GM23338 (cell line): Measurements from ENCODE around the gene APC. TPM values are rescaled to one million over a fixed set of nuclear protein-coding genes. Genes with fewer than 3 reads are reported as not detected.

Experiments
- ATAC-seq: fragments of 200-7000 bp; cut with Tn5 transposase; 3 replicates; pipeline ENCODE4 v1.9.1; 2020
- DNase-seq: peaks from one replicate; pipeline ENCODE4 v3.0.0-alpha.2; 2015; ENCODE audit warnings: low spot score
- H2AFZ ChIP-seq: fragments of 200-600 bp; sonication (generic); 2 replicates; pipeline ENCODE4 v1.8.0; 2016; ENCODE audit warnings: antibody characterized with exemption, mild to moderate bottlenecking, moderate library complexity
- H3F3A ChIP-seq: fragments of 200-600 bp; sonication (generic); replicated peaks from 2 replicates; pipeline ENCODE4 v1.8.0; 2017; ENCODE audit warnings: antibody characterized with exemption, mixed run types, low read depth
- H3K27ac ChIP-seq: fragments of 200-600 bp; sonication (generic); 2 replicates; pipeline ENCODE4 v1.6.1; 2016; ENCODE audit warnings: low read depth
- H3K27me3 ChIP-seq: fragments of 200-600 bp; sonication (generic); 2 replicates; pipeline ENCODE4 v1.8.0; 2016; ENCODE audit warnings: mild to moderate bottlenecking, mixed run types, moderate library complexity; ENCODE audit not compliant: insufficient read depth
- H3K36me3 ChIP-seq: fragments of 200-600 bp; sonication (generic); 2 replicates; pipeline ENCODE4 v1.8.0; 2016; ENCODE audit warnings: mild to moderate bottlenecking; ENCODE audit not compliant: insufficient read depth
- H3K4me1 ChIP-seq: fragments of 200-600 bp; sonication (generic); 2 replicates; pipeline ENCODE4 v1.8.0; 2016; ENCODE audit warnings: mild to moderate bottlenecking, moderate library complexity; ENCODE audit not compliant: insufficient read depth
- H3K4me2 ChIP-seq: fragments of 200-600 bp; sonication (generic); 2 replicates; pipeline ENCODE4 v1.7.1; 2017; ENCODE audit warnings: mixed run types
- H3K4me3 ChIP-seq: fragments of 200-600 bp; sonication (generic); 2 replicates; pipeline ENCODE4 v1.6.1; 2016; ENCODE audit warnings: mixed run types
- H3K79me2 ChIP-seq: fragments of 200-600 bp; sonication (generic); replicated peaks from 2 replicates; pipeline ENCODE4 v1.8.0; 2017; ENCODE audit warnings: mild to moderate bottlenecking; ENCODE audit not compliant: insufficient read depth
- H3K9me2 ChIP-seq: fragments of 200-600 bp; sonication (generic); 2 replicates; pipeline ENCODE4 v1.8.0; 2017; ENCODE audit not compliant: insufficient read depth
- H4K20me1 ChIP-seq: fragments of 200-600 bp; sonication (generic); replicated peaks from 2 replicates; pipeline ENCODE4 v1.8.0; 2017; ENCODE audit warnings: mild to moderate bottlenecking; ENCODE audit not compliant: insufficient read depth
- H3K27ac Mint-ChIP-seq: 2 replicates; pipeline ENCODE4 v1.8.0; 2020; ENCODE audit warnings: inconsistent platforms, mild to moderate bottlenecking, moderate library complexity, mixed read lengths
- H3K27me3 Mint-ChIP-seq: 3 replicates; pipeline ENCODE4 v1.8.0; 2022; ENCODE audit warnings: low read depth, mild to moderate bottlenecking, moderate library complexity, mixed read lengths, inconsistent platforms; ENCODE audit not compliant: insufficient read depth, poor library complexity
- H3K36me3 Mint-ChIP-seq: 3 replicates; pipeline ENCODE4 v1.8.0; 2021; ENCODE audit warnings: low read depth, mild to moderate bottlenecking, inconsistent platforms, moderate library complexity, mixed read lengths
- H3K4me1 Mint-ChIP-seq: 3 replicates; pipeline ENCODE4 v1.8.0; 2020; ENCODE audit warnings: mild to moderate bottlenecking, inconsistent platforms, mixed read lengths
- H3K4me3 Mint-ChIP-seq: 3 replicates; pipeline ENCODE4 v1.8.0; 2021; ENCODE audit warnings: moderate library complexity, mild to moderate bottlenecking, inconsistent platforms, mixed read lengths
- H3K9me3 Mint-ChIP-seq: 3 replicates; pipeline ENCODE4 v1.8.0; 2020; ENCODE audit warnings: moderate library complexity, mild to moderate bottlenecking, inconsistent platforms, mixed read lengths
- CREB1 ChIP-seq: fragments of 250-450 bp; sonication (Bioruptor Pico); IDR thresholded peaks from 2 replicates; pipeline ENCODE4 v1.5.0; 2020; ENCODE audit warnings: low read depth, mild to moderate bottlenecking, moderate library complexity
- EZH2 ChIP-seq: fragments of 200-600 bp; sonication (generic); IDR thresholded peaks from one replicate; pipeline ENCODE4 v1.8.0; 2017; ENCODE audit warnings: antibody characterized with exemption, mild to moderate bottlenecking, low read depth; ENCODE audit not compliant: unreplicated experiment
- EZH2phosphoT487 ChIP-seq: fragments of 200-600 bp; sonication (generic); IDR thresholded peaks from one replicate; pipeline ENCODE4 v1.8.1; 2018; ENCODE audit warnings: antibody characterized with exemption; ENCODE audit not compliant: unreplicated experiment
- JUNB ChIP-seq: IDR thresholded peaks from one replicate; pipeline ENCODE4 v1.6.1; 2016; ENCODE audit warnings: antibody characterized with exemption; ENCODE audit not compliant: unreplicated experiment
- NANOG ChIP-seq: IDR thresholded peaks from 2 replicates; pipeline ENCODE4 v1.6.1; 2016; ENCODE audit warnings: antibody characterized with exemption, borderline replicate concordance
- ZNF114 ChIP-seq: fragments of 250-450 bp; sonication (Bioruptor Pico); IDR thresholded peaks from 2 replicates; pipeline ENCODE4 v1.5.0; 2020; ENCODE audit warnings: mild to moderate bottlenecking, moderate library complexity
- ZNF331 ChIP-seq: fragments of 250-450 bp; sonication (Bioruptor Pico); IDR thresholded peaks from 2 replicates; pipeline ENCODE4 v1.5.0; 2020; ENCODE audit warnings: low read depth, mild to moderate bottlenecking, moderate library complexity
- polyA plus RNA-seq: library from polyadenylated mRNA; unstranded; fragments of >200 nt; fragmentation: Nextera tagmentation; extraction: Ambion mirVana; gene quantifications from 2 replicates; pipeline ENCODE4 v1.2.1, GENCODE V29; 2016
- total RNA-seq: library from RNA; depleted of rRNA; stranded (reverse); fragments of >200 nt; shearing (Covaris generic); gene quantifications from 2 replicates; pipeline ENCODE4 v1.2.3, GENCODE V29; 2014
- TF ChIP-seq, protein P1 (sequence below): fragments of 250-450 bp; sonication (Bioruptor Pico); IDR thresholded peaks from 2 replicates; pipeline ENCODE4 v1.5.0; 2020; ENCODE audit warnings: mild to moderate bottlenecking, moderate library complexity
- TF ChIP-seq, protein P2 (sequence below): IDR thresholded peaks from 2 replicates; pipeline ENCODE4 v1.6.1; 2016; ENCODE audit warnings: antibody characterized with exemption
- TF ChIP-seq, protein P3 (sequence below): IDR thresholded peaks from one replicate; pipeline ENCODE4 v1.6.1; 2018; ENCODE audit warnings: antibody characterized with exemption; ENCODE audit not compliant: unreplicated experiment

The APC gene
- total and polyA plus RNA-seq, 2 experiments from 2014 or later, result 42.4 to 62.9 TPM

DNA sequence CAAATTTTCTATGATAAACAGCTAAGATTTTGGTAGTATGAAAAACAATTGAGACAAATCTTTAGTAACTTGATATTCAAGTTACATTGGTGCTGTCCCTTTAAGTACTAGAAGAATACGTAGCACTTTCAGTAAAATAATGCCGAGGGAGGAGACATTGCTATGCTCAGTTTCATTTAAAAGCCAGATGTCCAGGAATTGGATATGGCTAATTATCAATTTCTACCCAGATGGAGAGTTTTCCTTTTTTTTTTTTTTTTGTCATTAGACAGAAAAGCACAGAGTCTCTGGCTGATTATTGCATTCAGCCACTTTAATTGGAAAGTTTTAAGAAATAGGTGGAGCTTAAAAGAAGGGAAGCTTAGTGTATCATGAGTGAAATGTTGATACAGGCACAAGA, 40.4 kb upstream of the APC start (continued):
- TF ChIP-seq, protein P1, sequence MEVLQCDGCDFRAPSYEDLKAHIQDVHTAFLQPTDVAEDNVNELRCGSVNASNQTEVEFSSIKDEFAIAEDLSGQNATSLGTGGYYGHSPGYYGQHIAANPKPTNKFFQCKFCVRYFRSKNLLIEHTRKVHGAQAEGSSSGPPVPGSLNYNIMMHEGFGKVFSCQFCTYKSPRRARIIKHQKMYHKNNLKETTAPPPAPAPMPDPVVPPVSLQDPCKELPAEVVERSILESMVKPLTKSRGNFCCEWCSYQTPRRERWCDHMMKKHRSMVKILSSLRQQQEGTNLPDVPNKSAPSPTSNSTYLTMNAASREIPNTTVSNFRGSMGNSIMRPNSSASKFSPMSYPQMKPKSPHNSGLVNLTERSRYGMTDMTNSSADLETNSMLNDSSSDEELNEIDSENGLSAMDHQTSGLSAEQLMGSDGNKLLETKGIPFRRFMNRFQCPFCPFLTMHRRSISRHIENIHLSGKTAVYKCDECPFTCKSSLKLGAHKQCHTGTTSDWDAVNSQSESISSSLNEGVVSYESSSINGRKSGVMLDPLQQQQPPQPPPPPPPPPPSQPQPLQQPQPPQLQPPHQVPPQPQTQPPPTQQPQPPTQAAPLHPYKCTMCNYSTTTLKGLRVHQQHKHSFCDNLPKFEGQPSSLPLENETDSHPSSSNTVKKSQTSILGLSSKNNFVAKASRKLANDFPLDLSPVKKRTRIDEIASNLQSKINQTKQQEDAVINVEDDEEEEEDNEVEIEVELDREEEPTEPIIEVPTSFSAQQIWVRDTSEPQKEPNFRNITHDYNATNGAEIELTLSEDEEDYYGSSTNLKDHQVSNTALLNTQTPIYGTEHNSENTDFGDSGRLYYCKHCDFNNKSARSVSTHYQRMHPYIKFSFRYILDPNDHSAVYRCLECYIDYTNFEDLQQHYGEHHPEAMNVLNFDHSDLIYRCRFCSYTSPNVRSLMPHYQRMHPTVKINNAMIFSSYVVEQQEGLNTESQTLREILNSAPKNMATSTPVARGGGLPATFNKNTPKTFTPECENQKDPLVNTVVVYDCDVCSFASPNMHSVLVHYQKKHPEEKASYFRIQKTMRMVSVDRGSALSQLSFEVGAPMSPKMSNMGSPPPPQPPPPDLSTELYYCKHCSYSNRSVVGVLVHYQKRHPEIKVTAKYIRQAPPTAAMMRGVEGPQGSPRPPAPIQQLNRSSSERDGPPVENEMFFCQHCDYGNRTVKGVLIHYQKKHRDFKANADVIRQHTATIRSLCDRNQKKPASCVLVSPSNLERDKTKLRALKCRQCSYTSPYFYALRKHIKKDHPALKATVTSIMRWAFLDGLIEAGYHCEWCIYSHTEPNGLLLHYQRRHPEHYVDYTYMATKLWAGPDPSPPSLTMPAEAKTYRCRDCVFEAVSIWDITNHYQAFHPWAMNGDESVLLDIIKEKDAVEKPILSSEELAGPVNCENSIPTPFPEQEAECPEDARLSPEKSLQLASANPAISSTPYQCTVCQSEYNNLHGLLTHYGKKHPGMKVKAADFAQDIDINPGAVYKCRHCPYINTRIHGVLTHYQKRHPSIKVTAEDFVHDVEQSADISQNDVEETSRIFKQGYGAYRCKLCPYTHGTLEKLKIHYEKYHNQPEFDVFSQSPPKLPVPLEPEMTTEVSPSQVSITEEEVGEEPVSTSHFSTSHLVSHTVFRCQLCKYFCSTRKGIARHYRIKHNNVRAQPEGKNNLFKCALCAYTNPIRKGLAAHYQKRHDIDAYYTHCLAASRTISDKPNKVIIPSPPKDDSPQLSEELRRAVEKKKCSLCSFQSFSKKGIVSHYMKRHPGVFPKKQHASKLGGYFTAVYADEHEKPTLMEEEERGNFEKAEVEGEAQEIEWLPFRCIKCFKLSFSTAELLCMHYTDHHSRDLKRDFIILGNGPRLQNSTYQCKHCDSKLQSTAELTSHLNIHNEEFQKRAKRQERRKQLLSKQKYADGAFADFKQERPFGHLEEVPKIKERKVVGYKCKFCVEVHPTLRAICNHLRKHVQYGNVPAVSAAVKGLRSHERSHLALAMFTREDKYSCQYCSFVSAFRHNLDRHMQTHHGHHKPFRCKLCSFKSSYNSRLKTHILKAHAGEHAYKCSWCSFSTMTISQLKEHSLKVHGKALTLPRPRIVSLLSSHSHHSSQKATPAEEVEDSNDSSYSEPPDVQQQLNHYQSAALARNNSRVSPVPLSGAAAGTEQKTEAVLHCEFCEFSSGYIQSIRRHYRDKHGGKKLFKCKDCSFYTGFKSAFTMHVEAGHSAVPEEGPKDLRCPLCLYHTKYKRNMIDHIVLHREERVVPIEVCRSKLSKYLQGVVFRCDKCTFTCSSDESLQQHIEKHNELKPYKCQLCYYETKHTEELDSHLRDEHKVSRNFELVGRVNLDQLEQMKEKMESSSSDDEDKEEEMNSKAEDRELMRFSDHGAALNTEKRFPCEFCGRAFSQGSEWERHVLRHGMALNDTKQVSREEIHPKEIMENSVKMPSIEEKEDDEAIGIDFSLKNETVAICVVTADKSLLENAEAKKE (CRISPR knock-in tag), result no peak
- TF ChIP-seq CREB1, result no peak

DNA sequence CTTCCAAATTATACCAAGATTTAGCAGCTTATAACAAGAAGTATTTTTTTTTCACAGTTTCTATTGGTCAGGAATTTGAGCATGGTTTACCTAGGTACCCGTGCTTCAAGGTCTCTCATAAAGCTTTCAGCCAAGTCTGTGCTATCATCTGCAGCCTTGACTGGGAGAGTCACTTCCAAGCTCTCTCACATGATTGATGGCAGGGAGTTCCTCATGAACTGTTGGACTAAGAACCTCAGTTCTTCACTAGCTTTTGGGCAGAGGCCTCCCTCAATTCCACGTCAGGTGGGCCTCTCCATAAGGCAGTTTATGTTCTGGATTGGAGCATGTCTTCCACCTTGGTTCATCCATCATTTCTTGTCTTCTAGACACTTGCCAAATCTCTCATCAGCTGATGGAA, 39.9 kb upstream of the APC start:
- no peaks in the 10 kb centered on the region for H4K20me1 ChIP-seq
- no peaks in the 10 kb centered on the region for H3K36me3 Mint-ChIP-seq
- no peak overlapping the region for H3K4me3 Mint-ChIP-seq
- H3K27ac ChIP-seq, result no peak overlapping the region
- no peak overlapping the region for H3K27ac Mint-ChIP-seq
- no peak for DNase-seq
- H3F3A ChIP-seq, result no peaks in the 10 kb centered on the region
- H3K4me1 Mint-ChIP-seq, result peaks cover 6% of the 10 kb centered on the region
- no peaks in the 10 kb centered on the region for H3K36me3 ChIP-seq
- 0 out of 2 replicates have a peak, but pooled peaks cover 3% of the 10 kb centered on the region for H3K4me1 ChIP-seq
- H3K9me2 ChIP-seq, result no peaks in the 10 kb centered on the region
- no peaks in the 10 kb centered on the region for H3K79me2 ChIP-seq
- peaks cover 2% of the 10 kb centered on the region for H3K27me3 Mint-ChIP-seq
- ATAC-seq, result no peak
- no peak overlapping the region for H3K4me2 ChIP-seq
- H3K27me3 ChIP-seq, result no peaks in the 10 kb centered on the region
- H2AFZ ChIP-seq, result no peak overlapping the region
- no peak overlapping the region for H3K4me3 ChIP-seq
- H3K9me3 Mint-ChIP-seq, result no peaks in the 10 kb centered on the region
- TF ChIP-seq EZH2phosphoT487 (no peak), CREB1 (no peak), ZNF114 (CRISPR knock-in tag) (no peak), EZH2 (no peak), NANOG (no peak), ZNF331 (CRISPR knock-in tag) (no peak), JUNB (no peak)
- TF ChIP-seq, protein P2, sequence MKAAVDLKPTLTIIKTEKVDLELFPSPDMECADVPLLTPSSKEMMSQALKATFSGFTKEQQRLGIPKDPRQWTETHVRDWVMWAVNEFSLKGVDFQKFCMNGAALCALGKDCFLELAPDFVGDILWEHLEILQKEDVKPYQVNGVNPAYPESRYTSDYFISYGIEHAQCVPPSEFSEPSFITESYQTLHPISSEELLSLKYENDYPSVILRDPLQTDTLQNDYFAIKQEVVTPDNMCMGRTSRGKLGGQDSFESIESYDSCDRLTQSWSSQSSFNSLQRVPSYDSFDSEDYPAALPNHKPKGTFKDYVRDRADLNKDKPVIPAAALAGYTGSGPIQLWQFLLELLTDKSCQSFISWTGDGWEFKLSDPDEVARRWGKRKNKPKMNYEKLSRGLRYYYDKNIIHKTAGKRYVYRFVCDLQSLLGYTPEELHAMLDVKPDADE, result no peak
- TF ChIP-seq, protein P3, sequence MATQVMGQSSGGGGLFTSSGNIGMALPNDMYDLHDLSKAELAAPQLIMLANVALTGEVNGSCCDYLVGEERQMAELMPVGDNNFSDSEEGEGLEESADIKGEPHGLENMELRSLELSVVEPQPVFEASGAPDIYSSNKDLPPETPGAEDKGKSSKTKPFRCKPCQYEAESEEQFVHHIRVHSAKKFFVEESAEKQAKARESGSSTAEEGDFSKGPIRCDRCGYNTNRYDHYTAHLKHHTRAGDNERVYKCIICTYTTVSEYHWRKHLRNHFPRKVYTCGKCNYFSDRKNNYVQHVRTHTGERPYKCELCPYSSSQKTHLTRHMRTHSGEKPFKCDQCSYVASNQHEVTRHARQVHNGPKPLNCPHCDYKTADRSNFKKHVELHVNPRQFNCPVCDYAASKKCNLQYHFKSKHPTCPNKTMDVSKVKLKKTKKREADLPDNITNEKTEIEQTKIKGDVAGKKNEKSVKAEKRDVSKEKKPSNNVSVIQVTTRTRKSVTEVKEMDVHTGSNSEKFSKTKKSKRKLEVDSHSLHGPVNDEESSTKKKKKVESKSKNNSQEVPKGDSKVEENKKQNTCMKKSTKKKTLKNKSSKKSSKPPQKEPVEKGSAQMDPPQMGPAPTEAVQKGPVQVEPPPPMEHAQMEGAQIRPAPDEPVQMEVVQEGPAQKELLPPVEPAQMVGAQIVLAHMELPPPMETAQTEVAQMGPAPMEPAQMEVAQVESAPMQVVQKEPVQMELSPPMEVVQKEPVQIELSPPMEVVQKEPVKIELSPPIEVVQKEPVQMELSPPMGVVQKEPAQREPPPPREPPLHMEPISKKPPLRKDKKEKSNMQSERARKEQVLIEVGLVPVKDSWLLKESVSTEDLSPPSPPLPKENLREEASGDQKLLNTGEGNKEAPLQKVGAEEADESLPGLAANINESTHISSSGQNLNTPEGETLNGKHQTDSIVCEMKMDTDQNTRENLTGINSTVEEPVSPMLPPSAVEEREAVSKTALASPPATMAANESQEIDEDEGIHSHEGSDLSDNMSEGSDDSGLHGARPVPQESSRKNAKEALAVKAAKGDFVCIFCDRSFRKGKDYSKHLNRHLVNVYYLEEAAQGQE, result no peak
